PC-9 (cell line): ENCODE results near the gene DDO. TPM values are rescaled to one million over a fixed set of nuclear protein-coding genes. Genes with fewer than 3 reads are reported as not detected.

ENCODE experiments used
- BruUV-seq: library from RNA; stranded (reverse); fragments of 400-500 nt; replicated peaks from 2 replicates; lab custom pipeline; 2021; lab: Mats Ljungman, UMichigan
- CTCF ChIA-PET: fragments of 300-600 bp; sonication (Branson Sonifier 250); formaldehyde crosslinking; loops from one replicate; lab custom pipeline; 2022; ENCODE audit warnings: antibody characterized with exemption; lab: Charles Lee
- POLR2A ChIA-PET: fragments of 300-600 bp; sonication (Branson Sonifier 250); formaldehyde crosslinking; loops from one replicate; lab custom pipeline; 2022; ENCODE audit warnings: antibody characterized with exemption; ENCODE audit not compliant: unreplicated experiment; lab: Charles Lee
- DNase-seq, 2 experiments: peaks; one replicate each; pipeline versions ENCODE4 v3.0.0 to v3.0.0-alpha.2; 2015 to 2022; ENCODE audit warnings: mixed read lengths in 1 of 2
- H2AFZ ChIP-seq: fragments of 200-600 bp; sonication (generic); 2 replicates; pipeline ENCODE4 v1.8.1; 2017; ENCODE audit warnings: antibody characterized with exemption
- H3F3A ChIP-seq: fragments of 200-600 bp; sonication (generic); 2 replicates; pipeline ENCODE4 v1.8.1; 2017; ENCODE audit warnings: antibody characterized with exemption, mild to moderate bottlenecking, low read depth; ENCODE audit not compliant: insufficient read depth
- H3K27ac ChIP-seq: fragments of 200-600 bp; sonication (generic); 2 replicates; pipeline ENCODE4 v1.6.1; 2016; ENCODE audit warnings: mixed run types
- H3K27me3 ChIP-seq: fragments of 200-600 bp; sonication (generic); 2 replicates; pipeline ENCODE4 v1.6.1; 2016; ENCODE audit warnings: low read depth, mixed run types; ENCODE audit not compliant: insufficient read depth
- H3K36me3 ChIP-seq: fragments of 200-600 bp; sonication (generic); 2 replicates; pipeline ENCODE4 v1.6.1; 2016; ENCODE audit warnings: low read depth, mixed run types
- H3K4me1 ChIP-seq: fragments of 200-600 bp; sonication (generic); replicated peaks from 2 replicates; pipeline ENCODE4 v1.6.1; 2016; ENCODE audit warnings: mixed run types; ENCODE audit not compliant: insufficient read depth
- H3K4me2 ChIP-seq: fragments of 200-600 bp; sonication (generic); 2 replicates; pipeline ENCODE4 v1.6.1; 2017; ENCODE audit warnings: mixed run types
- H3K4me3 ChIP-seq: fragments of 200-600 bp; sonication (generic); 2 replicates; pipeline ENCODE4 v1.6.1; 2016; ENCODE audit warnings: mixed run types
- H3K79me2 ChIP-seq: fragments of 200-600 bp; sonication (generic); 2 replicates; pipeline ENCODE4 v1.6.1; 2017; ENCODE audit warnings: low read depth, mixed run types
- H3K9me2 ChIP-seq: fragments of 200-600 bp; sonication (generic); 2 replicates; pipeline ENCODE4 v1.8.1; 2017; ENCODE audit warnings: mild to moderate bottlenecking; ENCODE audit not compliant: insufficient read depth
- H3K9me3 ChIP-seq: fragments of 200-600 bp; sonication (generic); 2 replicates; pipeline ENCODE4 v1.8.1; 2016; ENCODE audit warnings: low read depth; ENCODE audit not compliant: insufficient read depth
- H4K20me1 ChIP-seq: fragments of 200-600 bp; sonication (generic); 2 replicates; pipeline ENCODE4 v1.8.1; 2017; ENCODE audit not compliant: insufficient read depth
- CTCF ChIP-seq: fragments of 200-600 bp; sonication (generic); conservative IDR thresholded peaks from 2 replicates; pipeline ENCODE4 v1.6.1; 2017; ENCODE audit warnings: mixed run types, antibody characterized with exemption, mild to moderate bottlenecking, moderate library complexity
- EZH2 ChIP-seq: fragments of 200-600 bp; sonication (generic); IDR thresholded peaks from 2 replicates; pipeline ENCODE4 v1.8.0; 2017; ENCODE audit warnings: antibody characterized with exemption, low read depth
- intact Hi-C: fragments of 100-400 bp; cut with micrococcal nuclease; formaldehyde crosslinking; loops from one replicate; pipeline ENCODE4 v1.10.0; 2022; ENCODE audit not compliant: unreplicated experiment
- total RNA-seq: library from RNA; stranded (reverse); gene quantifications from 2 replicates; pipeline ENCODE4 v1.2.3, GENCODE V29; 2021

Gene DDO
- total RNA-seq, 1 experiment from 2014 or later = 3.6 TPM

GRCh38 chr6:110368284-110368683 is 47.1 kb downstream of the DDO start:
- H3K4me2 ChIP-seq = no peak overlapping the region
- no peaks in the 10 kb centered on the region for H3K4me1 ChIP-seq
- ChIA-PET POLR2A (no interaction called here), CTCF (no interaction called here)
- H3K4me3 ChIP-seq = no peak overlapping the region
- BruUV-seq = no TSS peak
- no peaks in the 10 kb centered on the region for H4K20me1 ChIP-seq
- no peaks in the 10 kb centered on the region for H3K36me3 ChIP-seq
- intact Hi-C loops = no loop called here
- no peak overlapping the region for H3K27ac ChIP-seq
- TF ChIP-seq EZH2 (no peak), CTCF (no peak)
- H3K79me2 ChIP-seq = no peaks in the 10 kb centered on the region
- no peak for DNase-seq
- H3F3A ChIP-seq = no peaks in the 10 kb centered on the region
- no peaks in the 10 kb centered on the region for H3K9me2 ChIP-seq
- H3K27me3 ChIP-seq = peaks cover 66% of the 10 kb centered on the region
- H3K9me3 ChIP-seq = no peaks in the 10 kb centered on the region
- H2AFZ ChIP-seq = no peak overlapping the region

GRCh38 chr6:110367825-110368224 is 47.5 kb downstream of the DDO start:
- Histone ChIP-seq H3K9me3 (no peaks in the 10 kb centered on the region), H4K20me1 (no peaks in the 10 kb centered on the region), H3K27me3 (peaks cover 69% of the 10 kb centered on the region), H3K79me2 (no peaks in the 10 kb centered on the region), H3K4me3 (no peak overlapping the region), H3K27ac (no peak overlapping the region), H3K36me3 (no peaks in the 10 kb centered on the region), H3K4me1 (no peaks in the 10 kb centered on the region), H3K9me2 (no peaks in the 10 kb centered on the region), H3K4me2 (no peak overlapping the region), H2AFZ (no peak overlapping the region), H3F3A (no peaks in the 10 kb centered on the region)
- POLR2A ChIA-PET = no interaction called here
- no peak for DNase-seq
- intact Hi-C loops = no loop called here
- TF ChIP-seq EZH2 (no peak), CTCF (no peak)
- BruUV-seq = no TSS peak
- CTCF ChIA-PET = no interaction called here

- Histone ChIP-seq H3K79me2 (no peaks in the 10 kb centered on the region), H3K4me3 (no peak overlapping the region), H3F3A (no peaks in the 10 kb centered on the region), H3K9me3 (no peaks in the 10 kb centered on the region), H3K36me3 (no peaks in the 10 kb centered on the region), H2AFZ (no peak overlapping the region), H3K27ac (no peak overlapping the region), H3K9me2 (no peaks in the 10 kb centered on the region), H3K4me2 (no peak overlapping the region), H4K20me1 (no peaks in the 10 kb centered on the region), H3K27me3 (peaks cover 78% of the 10 kb centered on the region), H3K4me1 (no peaks in the 10 kb centered on the region)
- TF ChIP-seq CTCF (no peak), EZH2 (no peak)
- ChIA-PET POLR2A (no interaction called here), CTCF (no interaction called here)
- DNase-seq = no peak
- intact Hi-C loops = no loop called here
- BruUV-seq = no TSS peak
Measured at GRCh38 chr6:110366975-110367374, 48.4 kb downstream of the DDO start.
